Stimulated activated CD8-positive, alpha-beta memory T cell treated with anti-CD3 and anti-CD28 coated beads, Interleukin-4, amount 100 ng/mL, for 4 hours (primary cell): Measurements from ENCODE around the gene CAPN2.
A peak's percentile ranks its signal among the peaks of the same experiment; 100 is the strongest.

Experiments
- DNase-seq, 2 donors: peaks; one replicate each; pipeline ENCODE4 v3.0.0-alpha.2; 2020; ENCODE audit warnings: low read depth in 2 of 2, low spot score in 1 of 2

CAPN2 gene

GRCh38 chr1:223758734-223759133 lies 46.4 kb downstream of the CAPN2 start:
- no peak for DNase-seq

GRCh38 chr1:223759273-223759672 lies 46.9 kb downstream of the CAPN2 start:
- no peak for DNase-seq

- no peak for DNase-seq
Measured at GRCh38 chr1:223760833-223761232, 48.5 kb downstream of the CAPN2 start.

- DNase-seq, result no peak
Measured at GRCh38 chr1:223761411-223761810, 49.1 kb downstream of the CAPN2 start.

- no peak for DNase-seq
Measured at GRCh38 chr1:223763251-223763650, 50.9 kb downstream of the CAPN2 start.

GRCh38 chr1:223763881-223764280 lies 51.5 kb downstream of the CAPN2 start:
- no peak for DNase-seq

- DNase-seq, result no peak
Measured at GRCh38 chr1:223765036-223765718, 52.8 kb downstream of the CAPN2 start.

GRCh38 chr1:223765719-223766340 lies 53.5 kb downstream of the CAPN2 start:
- DNase-seq, result no peak

GRCh38 chr1:223770621-223771315 lies 58.4 kb downstream of the CAPN2 start:
- DNase-seq, result no peak

- no peak for DNase-seq
Measured at GRCh38 chr1:223771469-223771813, 59.1 kb downstream of the CAPN2 start.

GRCh38 chr1:223771814-223772770 lies 59.8 kb downstream of the CAPN2 start:
- no peak for DNase-seq

GRCh38 chr1:223772771-223773160 lies 60.4 kb downstream of the CAPN2 start:
- DNase-seq, result no peak

GRCh38 chr1:223774134-223774814 lies 61.9 kb downstream of the CAPN2 start:
- DNase-seq, result no peak

GRCh38 chr1:223775054-223775453 lies 62.7 kb downstream of the CAPN2 start:
- no peak for DNase-seq

- no peak for DNase-seq
Measured at GRCh38 chr1:223775711-223776074, 63.4 kb downstream of the CAPN2 start.

- DNase-seq, result peak; percentile 10 to 12
Measured at GRCh38 chr1:223776075-223776814, 63.9 kb downstream of the CAPN2 start.

- no peak for DNase-seq
Measured at GRCh38 chr1:223776826-223777454, 64.6 kb downstream of the CAPN2 start.

- no peak for DNase-seq
Measured at GRCh38 chr1:223780318-223780717, 68.0 kb downstream of the CAPN2 start.

- DNase-seq, result no peak
Measured at GRCh38 chr1:223780949-223781348, 68.6 kb downstream of the CAPN2 start.

- no peak for DNase-seq
Measured at GRCh38 chr1:223783676-223784075, 71.3 kb downstream of the CAPN2 start.
